SK-N-SH (cell line): ENCODE measurements around the gene SLC25A25. TPM values are rescaled to one million over a fixed set of nuclear protein-coding genes. Genes with fewer than 3 reads are reported as not detected.

Experiments used
- CTCF ChIA-PET: fragments of 300-600, 350-600 bp; formaldehyde crosslinking; extraction: SDS; loops from one replicate; lab custom pipeline; 2021; lab: Yijun Ruan, JAX
- POLR2A ChIA-PET: fragments of 350-600 bp; sonication (Branson Sonifier 250); formaldehyde crosslinking; extraction: SDS; loops from one replicate; lab custom pipeline; 2020; ENCODE audit warnings: antibody characterized with exemption, inconsistent platforms; lab: Yijun Ruan, JAX
- DNase-seq: peaks from one replicate; pipeline ENCODE4 v3.0.0; 2012
- H2AFZ ChIP-seq: fragments of 200-600 bp; sonication (generic); 2 replicates; pipeline ENCODE4 v1.8.1; 2016; ENCODE audit warnings: antibody characterized with exemption, mild to moderate bottlenecking, low read depth
- H3F3A ChIP-seq: fragments of 200-600 bp; sonication (generic); replicated peaks from 2 replicates; pipeline ENCODE3; 2016; ENCODE audit warnings: antibody characterized with exemption, mild to moderate bottlenecking; ENCODE audit not compliant: insufficient read depth
- H3K27ac ChIP-seq, 2 experiments: fragments of 200-500 bp in 1 of 2; fragments of 200-600 bp in 1 of 2; sonication (Bioruptor generic) in 1 of 2; sonication (generic), shearing (Covaris generic) in 1 of 2; 2 replicates each; pipeline versions ENCODE4 v1.5.1 to v1.6.1; 2014 to 2016; ENCODE audit warnings: low read depth in 2 of 2, inconsistent platforms in 1 of 2, low read length in 1 of 2, mild to moderate bottlenecking in 1 of 2, mixed read lengths in 1 of 2
- H3K27me3 ChIP-seq: fragments of 200-600 bp; sonication (generic), shearing (Covaris generic); 2 replicates; pipeline ENCODE4 v1.6.1; 2016; ENCODE audit warnings: mixed run types; ENCODE audit not compliant: insufficient read depth
- H3K36me3 ChIP-seq, 2 experiments: fragments of 200-500 bp in 1 of 2; fragments of 200-600 bp in 1 of 2; sonication (Bioruptor generic) in 1 of 2; sonication (generic) in 1 of 2; replicated peaks in 1 of 2; 2 replicates each; pipeline versions ENCODE3 to v1.5.1; 2014 to 2016; ENCODE audit warnings: low read length in 1 of 2, mild to moderate bottlenecking in 1 of 2; ENCODE audit not compliant: insufficient read depth in 2 of 2, control insufficient read depth in 1 of 2
- H3K4me1 ChIP-seq, 2 experiments: fragments of 200-500 bp in 1 of 2; fragments of 200-600 bp in 1 of 2; sonication (Bioruptor generic) in 1 of 2; sonication (generic), shearing (Covaris generic) in 1 of 2; 2 replicates each; pipeline versions ENCODE4 v1.5.1 to v1.6.1; 2014 to 2016; ENCODE audit warnings: low read depth in 1 of 2, low read length in 1 of 2, mixed run types in 1 of 2; ENCODE audit not compliant: insufficient read depth in 2 of 2, control insufficient read depth in 1 of 2
- H3K4me2 ChIP-seq: fragments of 200-600 bp; sonication (generic), shearing (Covaris generic); 2 replicates; pipeline ENCODE4 v1.6.1; 2017; ENCODE audit warnings: mixed run types
- H3K4me3 ChIP-seq, 2 experiments: fragments of 200-500 bp in 1 of 2; fragments of 200-600 bp in 1 of 2; sonication (Bioruptor generic) in 1 of 2; sonication (generic), shearing (Covaris generic) in 1 of 2; 2 replicates each; pipeline versions ENCODE4 v1.5.1 to v1.8.1; 2014 to 2016; ENCODE audit warnings: low read depth in 2 of 2, inconsistent platforms in 1 of 2, low read length in 1 of 2, mild to moderate bottlenecking in 1 of 2, mixed read lengths in 1 of 2, moderate library complexity in 1 of 2
- H3K79me2 ChIP-seq: fragments of 200-600 bp; sonication (generic); 2 replicates; pipeline ENCODE4 v1.8.1; 2017; ENCODE audit warnings: mild to moderate bottlenecking; ENCODE audit not compliant: insufficient read depth
- H3K9ac ChIP-seq: fragments of 200-600 bp; sonication (generic); 2 replicates; pipeline ENCODE4 v1.6.1; 2017; ENCODE audit warnings: mixed run types
- H3K9me2 ChIP-seq: fragments of 200-600 bp; sonication (generic); 2 replicates; pipeline ENCODE4 v1.6.1; 2017; ENCODE audit warnings: mixed run types
- H3K9me3 ChIP-seq: fragments of 200-600 bp; sonication (generic); 2 replicates; pipeline ENCODE4 v1.6.1; 2017; ENCODE audit warnings: mixed run types, mild to moderate bottlenecking, moderate library complexity
- H4K20me1 ChIP-seq: fragments of 200-600 bp; sonication (generic); 2 replicates; pipeline ENCODE4 v1.6.1; 2017; ENCODE audit warnings: mild to moderate bottlenecking, mixed run types; ENCODE audit not compliant: insufficient read depth
- CHD2 ChIP-seq: fragments of 150-350 bp; IDR thresholded peaks from 2 replicates; pipeline ENCODE4 v1.6.1; 2018; ENCODE audit warnings: low read length; ENCODE audit not compliant: partially characterized antibody
- EP300 ChIP-seq, 2 experiments: IDR thresholded peaks; 2 replicates each; pipeline versions ENCODE4 v1.4.0 to v1.6.1; 2012; ENCODE audit warnings: borderline replicate concordance in 1 of 2, low read depth in 1 of 2, low read length in 1 of 2
- EZH2phosphoT487 ChIP-seq: fragments of 200-600 bp; sonication (generic); IDR thresholded peaks from 2 replicates; pipeline ENCODE4 v1.6.1; 2017; ENCODE audit warnings: low read depth, mixed run types, mild to moderate bottlenecking, antibody characterized with exemption, moderate library complexity, borderline replicate concordance
- FOXJ3 ChIP-seq: sonication (generic); formaldehyde crosslinking; IDR thresholded peaks from 2 replicates; pipeline ENCODE4 v1.5.1; 2020; ENCODE audit warnings: mild to moderate bottlenecking, missing genetic modification reagents
- IRF3 ChIP-seq: fragments of 150-350 bp; IDR thresholded peaks from 2 replicates; pipeline ENCODE4 v1.6.1; 2016; ENCODE audit warnings: mild to moderate bottlenecking, low read depth, low read length
- MEF2A ChIP-seq: IDR thresholded peaks from 2 replicates; pipeline ENCODE4 v1.4.0; 2012; ENCODE audit warnings: low read depth, borderline replicate concordance
- MXI1 ChIP-seq: IDR thresholded peaks from 2 replicates; pipeline ENCODE4 v1.6.1; 2012; ENCODE audit warnings: mild to moderate bottlenecking, low read depth, low read length, improper control_type of control experiment
- NFIC ChIP-seq: IDR thresholded peaks from 2 replicates; pipeline ENCODE4 v1.4.0; 2012; ENCODE audit warnings: borderline replicate concordance
- POLR2AphosphoS5 ChIP-seq: IDR thresholded peaks from 2 replicates; pipeline ENCODE4 v1.6.1; 2012; ENCODE audit warnings: low read depth, low read length
- RCOR1 ChIP-seq: fragments of 150-350 bp; IDR thresholded peaks from 2 replicates; pipeline ENCODE4 v1.6.1; 2017; ENCODE audit warnings: antibody characterized with exemption, low read length
- RFX5 ChIP-seq: IDR thresholded peaks from 2 replicates; pipeline ENCODE4 v1.6.1; 2012; ENCODE audit warnings: mild to moderate bottlenecking, improper control_type of control experiment, low read length
- SMC3 ChIP-seq: IDR thresholded peaks from 2 replicates; pipeline ENCODE4 v1.6.1; 2012; ENCODE audit warnings: low read depth, low read length, improper control_type of control experiment
- TCF12 ChIP-seq: IDR thresholded peaks from 2 replicates; pipeline ENCODE4 v1.4.0; 2012
- YY1 ChIP-seq: IDR thresholded peaks from 2 replicates; pipeline ENCODE4 v1.4.0; 2012; ENCODE audit warnings: low read depth, mild to moderate bottlenecking
- WGBS: methylation state at CpG from one replicate; pipeline ENCODE4 v1.1.6; 2017; ENCODE audit warnings: low lambda C conversion rate; 5-methylcytosine and 5-hydroxymethylcytosine counted together
- polyA plus RNA-seq, 3 experiments: library from polyadenylated mRNA; depleted of rRNA; stranded (reverse); fragments of >200 nt; gene quantifications; 2 replicates each; pipeline ENCODE4 v1.2.3, GENCODE V29; 2012
- TF ChIP-seq, protein P1 (sequence below): IDR thresholded peaks from 2 replicates; pipeline ENCODE4 v1.4.0; 2012; ENCODE audit warnings: low read depth, borderline replicate concordance
- TF ChIP-seq, protein P2 (sequence below): fragments of 150-350 bp; IDR thresholded peaks from 2 replicates; pipeline ENCODE4 v1.6.1; 2017; ENCODE audit warnings: antibody characterized with exemption, low read length, low read depth, borderline replicate concordance
- TF ChIP-seq, protein P3 (sequence below): IDR thresholded peaks from 2 replicates; pipeline ENCODE4 v1.6.1; 2012; ENCODE audit warnings: mild to moderate bottlenecking, low read depth, low read length, moderate library complexity
- TF ChIP-seq, protein P4 (sequence below): IDR thresholded peaks from 2 replicates; pipeline ENCODE4 v1.4.0; 2012; ENCODE audit warnings: low read depth

The SLC25A25 gene
- polyA plus RNA-seq, 1 of the 3 experiments (the other 2 are of a cell fraction), result 12.1 TPM

- TF ChIP-seq EP300 (IDR thresholded peaks at IDR 0.05; ENCODE audit: borderline replicate concordance in 1 of 2, low read depth in 1 of 2, low read length in 1 of 2), result no peak
- no peak for TF ChIP-seq POLR2AphosphoS5
- TF ChIP-seq FOXJ3, result no peak
- TF ChIP-seq MEF2A, result no peak
- TF ChIP-seq, protein P1, sequence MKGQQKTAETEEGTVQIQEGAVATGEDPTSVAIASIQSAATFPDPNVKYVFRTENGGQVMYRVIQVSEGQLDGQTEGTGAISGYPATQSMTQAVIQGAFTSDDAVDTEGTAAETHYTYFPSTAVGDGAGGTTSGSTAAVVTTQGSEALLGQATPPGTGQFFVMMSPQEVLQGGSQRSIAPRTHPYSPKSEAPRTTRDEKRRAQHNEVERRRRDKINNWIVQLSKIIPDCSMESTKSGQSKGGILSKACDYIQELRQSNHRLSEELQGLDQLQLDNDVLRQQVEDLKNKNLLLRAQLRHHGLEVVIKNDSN, result no peak
- TF ChIP-seq, all 33 proteins: peak for 0
- Histone ChIP-seq H2AFZ (no peak overlapping the region), H3K4me1 (peaks cover 14 to 19% of the 10 kb centered on the region in 2 experiments; a peak in 3 of 4 replicates), H3K9ac (no peak overlapping the region), H3K27ac (no peak overlapping the region), H3K4me3 (no peak overlapping the region), H3K9me3 (no peaks in the 10 kb centered on the region), H3K4me2 (no peak overlapping the region), H3K9me2 (no peaks in the 10 kb centered on the region), H3F3A (peaks cover 12% of the 10 kb centered on the region), H3K79me2 (peaks cover 98% of the 10 kb centered on the region), H4K20me1 (no peaks in the 10 kb centered on the region), H3K27me3 (no peaks in the 10 kb centered on the region), H3K36me3 (no peaks in the 10 kb centered on the region)
- CTCF ChIA-PET, result interaction anchor here (0.7 to 4.2 kb wide), 3 partner anchors 15 to 146 kb away, joined by 3 to 23 read pairs (median 3); no protein-coding TSS in a partner anchor
- POLR2A ChIA-PET, result no interaction called here
- no peak for DNase-seq
- WGBS, result 93% methylated on average over 10 of the region's 10 CpGs
Observed at GRCh38 chr9:128087262-128087661, 19.2 kb downstream of the SLC25A25 start.

DNA sequence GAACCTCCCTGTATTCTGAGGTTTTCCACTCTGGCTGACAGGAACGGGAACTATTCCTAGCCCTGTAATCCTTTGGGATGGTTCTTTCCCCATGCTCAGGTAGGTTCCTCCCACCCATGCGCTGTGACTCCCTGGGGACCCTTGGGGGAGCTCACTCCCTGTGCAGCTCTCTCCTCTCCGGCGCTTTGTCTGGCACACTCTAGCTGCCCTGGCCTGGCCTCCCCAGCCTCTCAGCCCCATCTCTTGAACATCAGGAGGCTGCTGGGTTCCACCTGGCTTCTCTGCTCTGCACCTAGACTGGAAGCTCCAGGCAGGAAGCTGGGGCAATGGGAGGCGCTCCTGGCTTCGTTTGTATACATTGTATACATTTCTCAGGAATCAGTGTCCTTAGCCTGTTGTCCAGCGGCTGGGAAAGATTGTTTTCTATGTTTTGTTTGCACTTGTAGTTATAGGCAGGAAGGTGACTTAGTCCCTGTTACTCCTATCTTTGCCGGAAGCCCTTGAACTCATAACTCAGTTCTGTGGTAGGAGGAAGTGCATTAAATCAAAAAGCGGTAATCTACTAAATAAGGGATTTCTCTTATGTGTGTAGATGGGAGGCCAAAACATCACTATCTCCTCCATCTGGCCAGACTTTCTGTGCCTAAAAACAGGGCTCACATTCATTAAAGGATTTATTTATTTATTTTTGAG, 20.4 kb downstream of the SLC25A25 start:
- Histone ChIP-seq H3K4me1 (peaks cover 22 to 27% of the 10 kb centered on the region in 2 experiments), H3K27me3 (no peaks in the 10 kb centered on the region), H3K79me2 (peaks cover 98% of the 10 kb centered on the region), H3K9me3 (no peaks in the 10 kb centered on the region), H3K27ac (no peak overlapping the region), H3K9ac (no peak overlapping the region), H2AFZ (no peak overlapping the region), H3K4me2 (no peak overlapping the region), H4K20me1 (no peaks in the 10 kb centered on the region), H3K36me3 (no peaks in the 10 kb centered on the region), H3K9me2 (no peaks in the 10 kb centered on the region), H3F3A (peaks cover 12% of the 10 kb centered on the region), H3K4me3 (no peak overlapping the region)
- 84% methylated on average over 9 of the region's 9 CpGs for WGBS
- DNase-seq, result no peak
- ChIA-PET POLR2A (no interaction called here), CTCF (interaction anchor here (1.1 to 4.2 kb wide), 2 partner anchors 14 to 29 kb away, joined by 3 to 23 read pairs; no protein-coding TSS in a partner anchor)
- TF ChIP-seq MXI1, result no peak
- TF ChIP-seq, protein P1, result no peak
- no peak for TF ChIP-seq RCOR1
- no peak for TF ChIP-seq SMC3
- TF ChIP-seq POLR2AphosphoS5, result no peak
- TF ChIP-seq MEF2A, result no peak
- TF ChIP-seq TCF12, result no peak
- no peak for TF ChIP-seq NFIC
- TF ChIP-seq, protein P2, sequence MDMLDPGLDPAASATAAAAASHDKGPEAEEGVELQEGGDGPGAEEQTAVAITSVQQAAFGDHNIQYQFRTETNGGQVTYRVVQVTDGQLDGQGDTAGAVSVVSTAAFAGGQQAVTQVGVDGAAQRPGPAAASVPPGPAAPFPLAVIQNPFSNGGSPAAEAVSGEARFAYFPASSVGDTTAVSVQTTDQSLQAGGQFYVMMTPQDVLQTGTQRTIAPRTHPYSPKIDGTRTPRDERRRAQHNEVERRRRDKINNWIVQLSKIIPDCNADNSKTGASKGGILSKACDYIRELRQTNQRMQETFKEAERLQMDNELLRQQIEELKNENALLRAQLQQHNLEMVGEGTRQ, result no peak
- no peak for TF ChIP-seq YY1
- no peak for TF ChIP-seq IRF3
- TF ChIP-seq, protein P3, sequence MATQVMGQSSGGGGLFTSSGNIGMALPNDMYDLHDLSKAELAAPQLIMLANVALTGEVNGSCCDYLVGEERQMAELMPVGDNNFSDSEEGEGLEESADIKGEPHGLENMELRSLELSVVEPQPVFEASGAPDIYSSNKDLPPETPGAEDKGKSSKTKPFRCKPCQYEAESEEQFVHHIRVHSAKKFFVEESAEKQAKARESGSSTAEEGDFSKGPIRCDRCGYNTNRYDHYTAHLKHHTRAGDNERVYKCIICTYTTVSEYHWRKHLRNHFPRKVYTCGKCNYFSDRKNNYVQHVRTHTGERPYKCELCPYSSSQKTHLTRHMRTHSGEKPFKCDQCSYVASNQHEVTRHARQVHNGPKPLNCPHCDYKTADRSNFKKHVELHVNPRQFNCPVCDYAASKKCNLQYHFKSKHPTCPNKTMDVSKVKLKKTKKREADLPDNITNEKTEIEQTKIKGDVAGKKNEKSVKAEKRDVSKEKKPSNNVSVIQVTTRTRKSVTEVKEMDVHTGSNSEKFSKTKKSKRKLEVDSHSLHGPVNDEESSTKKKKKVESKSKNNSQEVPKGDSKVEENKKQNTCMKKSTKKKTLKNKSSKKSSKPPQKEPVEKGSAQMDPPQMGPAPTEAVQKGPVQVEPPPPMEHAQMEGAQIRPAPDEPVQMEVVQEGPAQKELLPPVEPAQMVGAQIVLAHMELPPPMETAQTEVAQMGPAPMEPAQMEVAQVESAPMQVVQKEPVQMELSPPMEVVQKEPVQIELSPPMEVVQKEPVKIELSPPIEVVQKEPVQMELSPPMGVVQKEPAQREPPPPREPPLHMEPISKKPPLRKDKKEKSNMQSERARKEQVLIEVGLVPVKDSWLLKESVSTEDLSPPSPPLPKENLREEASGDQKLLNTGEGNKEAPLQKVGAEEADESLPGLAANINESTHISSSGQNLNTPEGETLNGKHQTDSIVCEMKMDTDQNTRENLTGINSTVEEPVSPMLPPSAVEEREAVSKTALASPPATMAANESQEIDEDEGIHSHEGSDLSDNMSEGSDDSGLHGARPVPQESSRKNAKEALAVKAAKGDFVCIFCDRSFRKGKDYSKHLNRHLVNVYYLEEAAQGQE, result no peak
- no peak for TF ChIP-seq CHD2
- TF ChIP-seq EZH2phosphoT487, result no peak
- TF ChIP-seq RFX5, result no peak
- TF ChIP-seq, protein P4, sequence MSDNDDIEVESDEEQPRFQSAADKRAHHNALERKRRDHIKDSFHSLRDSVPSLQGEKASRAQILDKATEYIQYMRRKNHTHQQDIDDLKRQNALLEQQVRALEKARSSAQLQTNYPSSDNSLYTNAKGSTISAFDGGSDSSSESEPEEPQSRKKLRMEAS, result no peak
